Activated CD8-positive, alpha-beta T cell treated with anti-CD3 and anti-CD28 coated beads for 36 hours (primary cell): ENCODE measurements around the gene ROS1. TPM values are rescaled to one million over a fixed set of nuclear protein-coding genes. Genes with fewer than 3 reads are reported as not detected.

Experiments used
- ATAC-seq: fragments of 200-7000 bp; cut with Tn5 transposase; one replicate; pipeline ENCODE4 v1.10.0; 2021; ENCODE audit warnings: mild to moderate bottlenecking, moderate library complexity
- CTCF ChIA-PET: fragments of 350-600 bp; sonication (Branson Sonifier 250); formaldehyde crosslinking; loops from one replicate; lab custom pipeline; 2021; ENCODE audit warnings: antibody characterized with exemption; lab: Charles Lee
- POLR2A ChIA-PET: fragments of 350-600 bp; sonication (Branson Sonifier 250); formaldehyde crosslinking; loops from one replicate; lab custom pipeline; 2021; ENCODE audit warnings: antibody characterized with exemption; lab: Charles Lee
- DNase-seq: peaks from one replicate; pipeline ENCODE4 v3.0.0-alpha.2; 2020
- H3K27ac Mint-ChIP-seq: one replicate; pipeline ENCODE4 v1.8.0; 2021; ENCODE audit warnings: mild to moderate bottlenecking, mixed read lengths
- H3K27me3 Mint-ChIP-seq: one replicate; pipeline ENCODE4 v1.8.0; 2021; ENCODE audit warnings: mixed read lengths
- H3K36me3 Mint-ChIP-seq: one replicate; pipeline ENCODE4 v1.8.0; 2021; ENCODE audit warnings: low read depth, mixed read lengths
- H3K4me1 Mint-ChIP-seq: one replicate; pipeline ENCODE4 v1.8.0; 2021; ENCODE audit warnings: low read depth, mixed read lengths
- H3K4me3 Mint-ChIP-seq: one replicate; pipeline ENCODE4 v1.8.0; 2021; ENCODE audit warnings: mild to moderate bottlenecking, moderate library complexity, mixed read lengths
- H3K9me3 Mint-ChIP-seq: one replicate; pipeline ENCODE4 v1.8.0; 2021; ENCODE audit warnings: mixed read lengths
- intact Hi-C: fragments of 100-400 bp; cut with micrococcal nuclease; formaldehyde crosslinking; loops from one replicate; pipeline ENCODE4 v1.10.0; 2022
- total RNA-seq, 2 experiments: library from RNA; stranded (reverse); gene quantifications; one replicate each; pipeline ENCODE4 v1.2.3, GENCODE V29; 2021
- TF ChIP-seq, protein P1 (sequence below): fragments of 200-600 bp; IDR thresholded peaks from one replicate; pipeline ENCODE4 v1.8.0; 2022; ENCODE audit warnings: antibody characterized with exemption, mild to moderate bottlenecking

The ROS1 gene
- total RNA-seq, 2 experiments from 2014 or later = not detected

DNA sequence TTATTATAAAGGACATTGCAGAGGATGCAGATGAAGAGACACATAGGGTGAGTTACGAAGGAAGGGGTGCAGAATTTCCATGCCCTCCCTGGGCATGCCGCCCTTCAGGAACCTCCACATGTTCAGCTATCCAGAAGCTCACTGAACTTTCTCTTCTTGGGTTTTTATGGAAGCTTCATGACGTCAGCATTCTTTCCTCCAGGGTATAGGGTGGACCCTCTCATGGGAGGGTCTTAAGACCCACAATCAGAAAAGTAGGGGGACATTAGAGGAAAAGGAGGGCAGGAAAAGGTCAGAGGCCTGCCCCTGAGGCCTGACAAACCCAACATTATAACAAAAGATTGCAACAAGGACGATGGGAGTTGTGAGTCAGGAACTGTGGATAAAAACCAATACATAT lies 42.1 kb upstream of the ROS1 start:
- DNase-seq (no peak), ATAC-seq (no peak)
- Mint-ChIP-seq H3K4me1 (peaks cover 22% of the 10 kb centered on the region), H3K36me3 (no peaks in the 10 kb centered on the region), H3K27ac (no peak overlapping the region), H3K9me3 (no peaks in the 10 kb centered on the region), H3K4me3 (no peak overlapping the region), H3K27me3 (peaks cover 14% of the 10 kb centered on the region)
- ChIA-PET CTCF (interaction anchor here (1.7 kb wide), 1 partner anchor 18 kb away, joined by 6 read pairs; no protein-coding TSS in a partner anchor), POLR2A (no interaction called here)
- TF ChIP-seq, protein P1, sequence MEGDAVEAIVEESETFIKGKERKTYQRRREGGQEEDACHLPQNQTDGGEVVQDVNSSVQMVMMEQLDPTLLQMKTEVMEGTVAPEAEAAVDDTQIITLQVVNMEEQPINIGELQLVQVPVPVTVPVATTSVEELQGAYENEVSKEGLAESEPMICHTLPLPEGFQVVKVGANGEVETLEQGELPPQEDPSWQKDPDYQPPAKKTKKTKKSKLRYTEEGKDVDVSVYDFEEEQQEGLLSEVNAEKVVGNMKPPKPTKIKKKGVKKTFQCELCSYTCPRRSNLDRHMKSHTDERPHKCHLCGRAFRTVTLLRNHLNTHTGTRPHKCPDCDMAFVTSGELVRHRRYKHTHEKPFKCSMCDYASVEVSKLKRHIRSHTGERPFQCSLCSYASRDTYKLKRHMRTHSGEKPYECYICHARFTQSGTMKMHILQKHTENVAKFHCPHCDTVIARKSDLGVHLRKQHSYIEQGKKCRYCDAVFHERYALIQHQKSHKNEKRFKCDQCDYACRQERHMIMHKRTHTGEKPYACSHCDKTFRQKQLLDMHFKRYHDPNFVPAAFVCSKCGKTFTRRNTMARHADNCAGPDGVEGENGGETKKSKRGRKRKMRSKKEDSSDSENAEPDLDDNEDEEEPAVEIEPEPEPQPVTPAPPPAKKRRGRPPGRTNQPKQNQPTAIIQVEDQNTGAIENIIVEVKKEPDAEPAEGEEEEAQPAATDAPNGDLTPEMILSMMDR = no peak
- intact Hi-C loops = no loop called here

DNA sequence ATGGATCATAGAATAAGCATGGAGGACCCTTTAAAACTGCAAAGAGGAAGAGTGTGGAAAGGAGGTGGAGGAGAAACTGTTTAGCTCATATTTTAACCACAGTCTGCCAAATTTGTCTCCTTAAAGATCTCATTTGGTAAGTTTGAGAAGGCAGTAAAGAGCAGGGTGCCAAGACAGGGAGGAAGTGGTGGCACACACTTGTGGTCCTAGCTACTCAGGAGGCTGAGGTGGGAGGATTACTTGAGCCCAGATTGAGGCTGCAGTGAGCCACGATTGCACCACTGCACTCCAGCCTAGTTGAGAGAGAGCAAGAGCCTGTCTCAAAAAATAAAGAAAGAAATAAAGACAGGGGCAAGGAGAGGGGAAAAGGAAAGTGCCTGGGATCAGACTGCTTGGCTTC lies 39.9 kb upstream of the ROS1 start:
- H3K4me3 Mint-ChIP-seq = no peak overlapping the region
- H3K9me3 Mint-ChIP-seq = no peaks in the 10 kb centered on the region
- no peaks in the 10 kb centered on the region for H3K36me3 Mint-ChIP-seq
- H3K27ac Mint-ChIP-seq = no peak overlapping the region
- DNase-seq (peak; percentile 18), ATAC-seq (no peak)
- H3K4me1 Mint-ChIP-seq = peaks cover 22% of the 10 kb centered on the region
- ChIA-PET CTCF (interaction anchor here (0.6 to 1.6 kb wide), 6 partner anchors 9 to 147 kb away, joined by 3 to 6 read pairs (median 3); no protein-coding TSS in a partner anchor), POLR2A (no interaction called here)
- peaks cover 8% of the 10 kb centered on the region for H3K27me3 Mint-ChIP-seq
- intact Hi-C loops = no loop called here
- TF ChIP-seq, protein P1 = no peak

DNA sequence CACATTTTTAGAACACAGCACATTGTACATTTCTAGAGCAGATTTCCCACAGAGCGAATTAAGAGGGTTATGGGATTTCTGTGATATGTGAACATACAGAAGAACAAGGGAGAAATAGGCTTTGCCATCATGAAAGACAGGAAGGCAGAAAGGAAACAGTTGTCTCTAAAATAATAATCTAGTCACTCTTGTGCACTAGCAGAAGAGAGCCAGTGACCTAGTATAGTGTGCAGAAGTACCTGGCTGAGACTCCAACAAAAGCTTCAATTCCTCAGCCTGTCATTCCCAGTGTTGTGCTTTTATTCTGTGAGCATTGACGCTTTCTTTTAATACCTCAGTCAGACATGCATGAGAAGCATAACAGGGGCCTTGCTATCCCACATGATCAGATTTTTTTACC lies 39.0 kb upstream of the ROS1 start:
- H3K4me1 Mint-ChIP-seq = peaks cover 22% of the 10 kb centered on the region
- no peak overlapping the region for H3K4me3 Mint-ChIP-seq
- H3K27ac Mint-ChIP-seq = no peak overlapping the region
- H3K27me3 Mint-ChIP-seq = peaks cover 8% of the 10 kb centered on the region
- ATAC-seq (no peak), DNase-seq (no peak)
- no peaks in the 10 kb centered on the region for H3K36me3 Mint-ChIP-seq
- TF ChIP-seq, protein P1 = no peak
- no peaks in the 10 kb centered on the region for H3K9me3 Mint-ChIP-seq
- CTCF ChIA-PET = interaction anchor here (1.0 to 1.6 kb wide), 5 partner anchors 8 to 91 kb away, joined by 3 to 6 read pairs (median 3); no protein-coding TSS in a partner anchor
- POLR2A ChIA-PET = no interaction called here
- intact Hi-C loops = no loop called here

DNA sequence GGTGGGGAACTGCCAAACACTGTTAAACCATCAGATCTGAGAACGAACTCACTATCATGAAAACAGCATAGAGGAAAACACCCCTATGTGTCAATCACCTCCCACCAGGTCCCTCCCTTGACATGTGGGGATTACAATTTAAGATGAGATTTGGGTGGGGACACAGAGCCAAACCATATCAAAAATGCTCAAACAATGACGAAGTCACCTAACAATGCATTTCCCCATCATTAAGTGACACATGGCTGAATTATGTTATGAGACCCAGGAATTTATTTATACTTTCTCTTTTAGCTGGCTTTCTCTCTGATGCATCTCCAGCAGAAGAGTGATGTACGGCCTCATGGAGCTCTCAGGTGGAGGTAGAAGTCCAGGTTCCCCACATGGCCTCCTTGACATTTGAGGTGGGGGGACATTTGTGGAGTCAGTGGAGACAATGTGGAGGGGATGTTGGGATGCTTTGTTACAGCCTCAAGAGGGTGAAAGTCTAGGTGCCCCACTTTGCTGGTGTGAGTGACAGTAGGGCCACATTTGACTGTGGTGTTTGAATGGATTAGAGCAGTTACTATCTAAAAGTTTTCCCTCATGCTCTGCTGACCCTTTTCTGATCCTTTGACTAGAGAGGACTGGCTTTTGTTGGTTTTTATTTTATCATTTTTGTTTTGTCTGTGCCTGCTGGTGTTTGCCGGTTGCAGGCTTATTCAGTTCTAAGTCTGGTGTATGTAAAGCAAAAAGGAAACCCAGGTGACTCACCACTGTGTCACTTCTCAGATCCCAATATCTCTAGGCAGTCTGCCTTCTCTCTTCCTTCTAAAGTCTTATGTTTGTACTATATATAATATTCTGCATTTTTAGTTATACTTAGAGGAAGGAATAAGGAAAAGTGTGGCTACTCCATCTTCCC lies 38.3 kb upstream of the ROS1 start:
- ChIA-PET CTCF (interaction anchor here (1.0 to 1.2 kb wide), 3 partner anchors 13 to 92 kb away, joined by 3 to 4 read pairs (median 3); no protein-coding TSS in a partner anchor), POLR2A (no interaction called here)
- peaks cover 8% of the 10 kb centered on the region for H3K27me3 Mint-ChIP-seq
- H3K27ac Mint-ChIP-seq = peak overlapping the region; percentile 13
- intact Hi-C loops = no loop called here
- peak; percentile 45 for DNase-seq
- H3K36me3 Mint-ChIP-seq = no peaks in the 10 kb centered on the region
- TF ChIP-seq, protein P1 = no peak
- H3K9me3 Mint-ChIP-seq = no peaks in the 10 kb centered on the region
- ATAC-seq = peak; percentile 93
- no peak overlapping the region for H3K4me3 Mint-ChIP-seq
- H3K4me1 Mint-ChIP-seq = peaks cover 18% of the 10 kb centered on the region
